Right cardiac atrium (tissue), 5 donors: ENCODE measurements around the gene CDH4. TPM values are rescaled to one million over a fixed set of nuclear protein-coding genes. Genes with fewer than 3 reads are reported as not detected.

Experiments
- ATAC-seq, 2 donors: fragments of 200-7000 bp; cut with Tn5 transposase; one replicate each; pipeline versions ENCODE4 v1.8.0 to v1.9.1; 2020; ENCODE audit warnings: moderate library complexity in 2 of 2, mild to moderate bottlenecking in 1 of 2
- DNase-seq, 3 donors: peaks; one replicate each; pipeline ENCODE4 v3.0.0-alpha.2; 2020
- H3K27ac ChIP-seq: one replicate; pipeline ENCODE4 v1.5.1; 2013; ENCODE audit warnings: mild to moderate bottlenecking, low read length, control low read depth, moderate library complexity
- H3K27me3 ChIP-seq: one replicate; pipeline ENCODE4 v1.6.1; 2013; ENCODE audit not compliant: control insufficient read depth, insufficient read depth
- H3K4me1 ChIP-seq: one replicate; pipeline ENCODE4 v1.6.1; 2013; ENCODE audit warnings: low read length; ENCODE audit not compliant: control insufficient read depth, insufficient read depth
- H3K4me3 ChIP-seq: one replicate; pipeline ENCODE4 v1.5.1; 2013; ENCODE audit warnings: low read length, control low read depth
- H3K9me3 ChIP-seq: one replicate; pipeline ENCODE4 v1.6.1; 2013; ENCODE audit warnings: low read length; ENCODE audit not compliant: control insufficient read depth
- WGBS: extraction: QIAGEN DNeasy Blood & Tissue Kit; methylation state at CpG from one replicate; pipeline ENCODE4 v1.1.7; 2013; 5-methylcytosine and 5-hydroxymethylcytosine counted together
- intact Hi-C, 4 donors: fragments of 100-400 bp; cut with DNase I; formaldehyde crosslinking; loops; one replicate each; pipeline versions ENCODE4 v1.11.0 to v1.14.0; 2022 to 2023
- polyA plus RNA-seq: library from polyadenylated mRNA; stranded (reverse); fragments of 200-250 nt; gene quantifications from one replicate; pipeline ENCODE4 v1.2.3, GENCODE V29; 2013
- total RNA-seq, 4 donors: library from RNA; stranded (reverse); fragmentation: NEBNext Ultra II Directional; extraction: Animal tissue kit (Norgen Biotek cat#: 25700); gene quantifications; one replicate each; pipeline ENCODE4 v1.2.1, GENCODE V29; 2021
- donor health status: healthy with polysubstance abuse.
- donor health status: DM: no; HTN: yes; CAD: no.
- donor health status: DM: no; HTN: no; CAD: no.
- donor health status: DM: no; HTN: yes; CAD: no; lungs with severe emphysema.
- donor health status: DM: yes; HTN: yes; CAD: no.

Gene CDH4
- total and polyA plus RNA-seq, 5 donors = 0.21 to 1.0 (median 0.39) TPM

DNA sequence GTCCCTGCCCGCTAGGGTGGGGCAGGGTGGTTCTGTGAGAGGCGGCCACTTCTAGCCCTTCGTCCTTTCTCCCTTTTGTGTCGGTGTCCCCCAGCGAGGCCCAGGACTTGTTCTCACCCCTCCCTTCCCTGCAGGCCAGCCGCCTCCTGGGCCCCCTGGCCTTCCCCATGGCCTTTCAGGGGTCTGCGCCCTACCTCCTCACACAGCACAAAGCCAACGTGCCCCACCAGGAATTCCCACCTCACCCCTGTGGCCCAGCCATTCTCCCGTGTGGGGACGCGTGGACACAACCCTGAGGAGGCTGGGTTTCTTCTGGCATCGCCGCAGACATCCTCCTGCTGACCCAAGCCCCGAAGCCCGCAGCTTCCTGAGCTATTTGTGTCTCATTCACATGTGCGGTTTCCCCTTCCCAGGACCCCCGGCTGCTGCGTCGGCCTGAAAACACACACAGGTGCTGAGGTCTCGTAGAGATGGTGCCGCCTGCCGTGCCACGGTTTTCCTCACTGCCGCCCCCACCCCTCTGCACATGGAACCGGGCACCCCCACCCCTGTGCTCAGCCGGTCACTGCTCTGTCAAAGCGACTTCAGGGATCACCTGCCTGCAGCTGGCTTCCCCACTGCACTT lies 375.8 kb downstream of the CDH4 start:
- H3K4me1 ChIP-seq = no peaks in the 10 kb centered on the region
- ATAC-seq (no peak), DNase-seq (no peak)
- no peak overlapping the region for H3K27ac ChIP-seq
- H3K4me3 ChIP-seq = no peak overlapping the region
- H3K9me3 ChIP-seq = no peaks in the 10 kb centered on the region
- intact Hi-C loops = no loop called here
- H3K27me3 ChIP-seq = no peaks in the 10 kb centered on the region
- WGBS = 79% methylated on average over 27 of the region's 27 CpGs

DNA sequence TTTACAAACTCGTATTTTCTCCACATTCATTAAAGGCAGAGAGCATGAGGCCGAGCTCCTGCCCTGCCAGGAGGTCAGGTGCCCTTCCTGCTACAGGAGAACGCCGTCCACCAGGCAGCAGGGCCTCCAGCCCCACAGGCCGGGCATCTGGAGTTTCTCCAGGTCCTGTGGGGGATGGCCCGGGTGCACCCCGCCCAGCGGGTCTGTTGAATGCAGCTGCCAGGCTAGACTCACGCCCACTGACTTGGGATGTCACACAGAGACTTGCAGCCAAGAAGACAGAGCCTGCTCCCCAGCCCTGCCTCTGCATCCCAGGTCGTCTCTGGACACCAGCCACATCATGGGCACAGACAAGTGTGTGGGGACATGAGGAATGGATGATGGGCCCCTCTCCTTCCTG lies 376.4 kb downstream of the CDH4 start:
- no peak for ATAC-seq
- DNase-seq = no peak
- Histone ChIP-seq H3K4me3 (no peak overlapping the region), H3K27ac (no peak overlapping the region), H3K4me1 (no peaks in the 10 kb centered on the region), H3K27me3 (no peaks in the 10 kb centered on the region), H3K9me3 (no peaks in the 10 kb centered on the region)
- intact Hi-C loops = no loop called here
- 43% methylated on average over 10 of the region's 10 CpGs for WGBS

DNA sequence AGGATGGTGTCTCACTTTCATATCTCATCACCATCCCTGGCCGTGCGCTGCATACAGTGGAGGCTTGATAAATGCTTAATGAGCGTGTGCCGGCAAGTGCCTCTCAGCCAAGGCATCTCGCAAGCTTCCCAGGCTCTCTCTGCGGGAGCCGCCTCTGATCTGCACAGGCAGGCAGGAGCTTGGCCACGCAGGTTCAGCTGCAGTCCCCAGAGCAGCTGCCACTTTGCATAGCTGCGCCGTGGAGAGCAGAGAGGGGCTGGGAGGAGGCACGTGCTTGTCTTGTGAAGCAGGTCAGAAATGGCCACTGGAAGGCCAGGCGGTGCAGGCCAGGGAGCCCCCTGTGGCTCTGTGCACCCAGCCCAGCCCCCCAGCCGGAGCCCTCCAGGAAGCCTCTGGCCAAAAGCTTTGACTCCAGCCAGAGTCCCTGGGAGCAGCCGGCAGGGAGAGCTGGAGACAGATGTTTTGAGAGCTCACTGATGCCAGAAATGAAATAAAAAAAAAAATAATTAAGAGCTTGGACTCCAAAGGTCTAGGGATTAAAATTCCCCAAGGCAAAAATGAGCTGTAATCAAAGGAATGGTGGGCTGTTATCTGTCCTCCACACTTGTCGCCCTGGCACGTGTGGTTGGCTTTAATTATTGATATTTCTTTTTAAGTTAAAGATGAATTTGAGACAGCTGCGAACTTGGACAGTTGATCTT lies 377.0 kb downstream of the CDH4 start:
- H3K27ac ChIP-seq = no peak overlapping the region
- no peak for DNase-seq
- intact Hi-C loops = no loop called here
- no peaks in the 10 kb centered on the region for H3K4me1 ChIP-seq
- no peak for ATAC-seq
- no peak overlapping the region for H3K4me3 ChIP-seq
- no peaks in the 10 kb centered on the region for H3K27me3 ChIP-seq
- WGBS = 30% methylated on average over 17 of the region's 17 CpGs
- no peaks in the 10 kb centered on the region for H3K9me3 ChIP-seq

DNA sequence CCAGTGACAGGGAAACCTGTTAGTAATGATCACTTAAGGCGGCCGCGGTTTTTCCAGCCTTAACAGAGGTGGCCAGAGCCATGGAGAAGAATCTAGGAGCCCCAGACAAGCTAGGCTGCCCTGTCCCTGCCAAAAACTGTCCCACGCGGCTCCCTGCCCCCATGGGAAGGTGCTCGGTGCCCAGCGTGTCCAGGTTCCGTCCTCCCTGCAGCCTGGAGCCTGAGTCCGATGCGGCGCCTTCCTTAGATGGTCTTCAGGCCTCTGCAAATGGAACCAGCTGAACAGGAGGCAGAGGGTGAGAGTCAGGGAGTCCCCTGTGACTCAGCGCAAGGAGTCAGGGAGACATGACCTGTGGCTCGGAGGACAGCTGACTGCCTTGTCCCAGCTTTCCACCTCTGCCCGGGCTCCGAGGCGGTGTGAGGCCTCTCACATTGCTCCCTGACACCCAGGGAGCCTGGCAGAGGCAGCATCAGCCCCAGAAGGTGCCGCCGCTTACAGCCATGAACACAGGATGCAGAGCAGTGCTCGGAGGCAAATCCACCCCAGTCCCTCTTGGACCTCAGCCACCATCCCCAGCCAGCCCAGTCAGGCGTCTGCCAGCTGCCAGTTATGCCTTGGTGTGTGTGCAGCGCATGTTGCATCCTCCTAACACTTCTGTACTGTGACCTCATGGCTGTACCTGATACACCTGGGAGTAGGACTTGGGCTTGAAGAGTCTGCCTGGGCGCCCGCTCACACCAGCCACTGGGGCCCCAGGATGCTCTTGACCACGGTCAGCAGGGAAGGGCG lies 377.7 kb downstream of the CDH4 start:
- WGBS = 57% methylated on average over 25 of the region's 25 CpGs
- intact Hi-C loops = no loop called here
- H3K9me3 ChIP-seq = no peaks in the 10 kb centered on the region
- H3K4me1 ChIP-seq = no peaks in the 10 kb centered on the region
- DNase-seq = no peak
- H3K4me3 ChIP-seq = no peak overlapping the region
- no peak for ATAC-seq
- H3K27ac ChIP-seq = no peak overlapping the region
- no peaks in the 10 kb centered on the region for H3K27me3 ChIP-seq

DNA sequence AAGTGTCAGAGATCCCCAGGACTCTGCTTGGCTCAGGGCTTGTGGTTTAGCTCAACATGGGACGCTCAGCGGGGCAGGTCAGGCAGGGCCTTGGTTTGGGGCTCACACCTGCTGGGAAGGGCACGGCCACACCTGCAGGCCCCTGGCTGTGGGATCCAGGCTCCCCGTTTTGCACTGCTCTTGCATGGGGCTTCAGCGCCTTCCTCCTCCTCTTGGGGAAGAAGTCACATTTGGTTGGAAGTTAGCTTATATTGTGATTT lies 378.3 kb downstream of the CDH4 start:
- 85% methylated on average over 5 of the region's 5 CpGs for WGBS
- intact Hi-C loops = no loop called here
- no peak overlapping the region for H3K4me3 ChIP-seq
- no peak for ATAC-seq
- no peaks in the 10 kb centered on the region for H3K27me3 ChIP-seq
- H3K27ac ChIP-seq = no peak overlapping the region
- no peak for DNase-seq
- H3K4me1 ChIP-seq = no peaks in the 10 kb centered on the region
- H3K9me3 ChIP-seq = no peaks in the 10 kb centered on the region

DNA sequence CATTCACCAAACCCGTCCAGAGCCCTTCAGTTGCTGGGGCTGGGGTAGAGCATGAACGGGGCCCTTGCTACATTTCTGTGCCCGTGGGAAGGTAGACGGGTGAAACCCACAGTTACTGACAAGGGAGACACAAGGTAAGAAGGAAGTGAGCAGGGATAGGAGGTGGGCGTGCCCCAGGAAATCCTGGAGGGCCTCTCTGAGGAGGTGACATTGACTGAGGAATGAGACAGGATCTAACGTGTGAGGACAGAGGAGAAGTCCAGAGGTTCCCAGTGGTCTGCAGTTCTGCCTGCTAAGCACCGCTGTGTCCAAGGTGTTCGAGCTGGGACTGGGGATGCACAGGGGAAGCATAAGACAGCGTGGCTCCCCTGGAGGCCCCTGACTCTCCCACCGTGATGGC lies 378.8 kb downstream of the CDH4 start:
- Histone ChIP-seq H3K27me3 (no peaks in the 10 kb centered on the region), H3K9me3 (no peaks in the 10 kb centered on the region), H3K4me3 (no peak overlapping the region), H3K27ac (no peak overlapping the region), H3K4me1 (no peaks in the 10 kb centered on the region)
- 81% methylated on average over 10 of the region's 10 CpGs for WGBS
- intact Hi-C loops = no loop called here
- ATAC-seq (no peak), DNase-seq (no peak)

DNA sequence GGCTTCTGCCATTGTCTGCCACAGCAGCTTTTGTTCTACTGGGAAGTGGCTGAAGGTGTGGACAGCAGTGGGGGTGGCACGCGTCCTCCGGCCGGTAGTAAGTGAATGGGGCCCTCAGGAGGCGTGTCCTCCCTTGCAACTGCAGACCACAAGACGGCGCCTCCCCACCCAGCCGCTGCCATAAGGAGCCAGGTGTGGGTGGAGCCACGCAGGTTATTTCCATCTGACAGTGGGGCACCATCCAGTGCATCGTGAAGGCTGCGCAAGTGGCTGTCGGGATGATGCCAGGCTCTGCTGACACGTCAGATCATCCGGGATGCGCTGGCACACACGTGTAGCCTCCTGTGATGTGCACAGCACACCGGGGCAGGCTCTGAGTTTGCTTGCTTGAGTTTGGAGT lies 379.7 kb downstream of the CDH4 start:
- Histone ChIP-seq H3K9me3 (no peaks in the 10 kb centered on the region), H3K4me3 (no peak overlapping the region), H3K27me3 (no peaks in the 10 kb centered on the region), H3K27ac (no peak overlapping the region), H3K4me1 (no peaks in the 10 kb centered on the region)
- no peak for ATAC-seq
- 79% methylated on average over 17 of the region's 17 CpGs for WGBS
- no peak for DNase-seq
- intact Hi-C loops = no loop called here

DNA sequence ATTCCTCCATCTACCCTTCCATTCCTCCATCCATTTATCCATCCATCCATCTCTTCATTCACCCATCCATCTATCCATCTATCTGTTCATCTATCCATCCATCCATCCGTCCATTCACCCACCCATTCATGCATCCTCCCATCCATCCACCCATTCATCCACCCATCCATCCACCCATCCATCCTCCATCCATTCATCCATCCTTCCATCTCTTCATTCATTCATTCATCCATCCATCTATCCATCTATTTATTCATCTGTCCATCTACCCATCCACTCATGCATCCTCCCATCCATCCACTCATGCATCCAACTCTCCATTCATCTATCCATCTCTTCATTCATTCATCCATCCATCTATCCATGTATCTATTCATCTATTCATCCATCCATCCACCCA lies 380.9 kb downstream of the CDH4 start:
- Histone ChIP-seq H3K27ac (no peak overlapping the region), H3K4me3 (no peak overlapping the region), H3K27me3 (no peaks in the 10 kb centered on the region), H3K9me3 (no peaks in the 10 kb centered on the region), H3K4me1 (no peaks in the 10 kb centered on the region)
- DNase-seq (no peak), ATAC-seq (no peak)
- intact Hi-C loops = no loop called here
- 85% methylated on average over 1 of the region's 1 CpG for WGBS

DNA sequence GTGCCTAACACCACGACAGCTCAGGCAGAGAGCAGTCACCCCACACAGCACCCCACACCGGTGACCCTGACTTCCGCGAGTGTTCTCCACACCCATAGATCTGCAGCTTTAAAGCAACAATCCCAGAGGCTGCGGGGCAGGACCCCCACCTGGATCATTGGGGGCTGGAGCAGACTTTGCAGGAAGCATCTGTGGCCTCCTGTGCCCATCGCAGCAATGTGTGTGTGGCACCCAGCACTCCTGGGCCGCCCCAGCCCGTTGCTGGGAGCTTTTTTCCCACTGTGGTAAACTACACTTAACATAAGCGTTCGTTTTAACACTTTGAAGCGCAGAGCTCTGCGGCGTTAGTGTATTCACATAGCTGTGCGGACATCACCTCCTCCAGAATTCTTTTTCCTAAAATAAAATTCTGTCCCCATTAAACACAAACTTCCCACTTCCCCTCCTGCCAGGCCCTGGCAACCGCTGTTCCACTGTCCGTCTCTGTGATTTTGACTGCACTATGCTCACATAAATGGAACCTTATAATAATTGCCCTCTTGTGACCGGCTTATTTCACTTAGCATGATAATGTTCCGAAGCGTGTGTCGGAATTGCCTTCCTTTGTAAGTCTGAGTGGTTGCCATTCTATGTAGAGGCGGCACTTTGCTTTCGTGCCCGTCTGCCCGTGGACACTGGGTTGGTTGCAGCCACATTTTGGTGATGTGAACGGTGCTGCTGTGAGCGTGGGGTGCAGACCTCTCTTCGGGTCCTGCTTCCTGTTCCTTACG lies 382.5 kb downstream of the CDH4 start:
- ATAC-seq (no peak), DNase-seq (no peak)
- 86% methylated on average over 28 of the region's 28 CpGs for WGBS
- Histone ChIP-seq H3K27ac (no peak overlapping the region), H3K9me3 (no peaks in the 10 kb centered on the region), H3K4me3 (no peak overlapping the region), H3K4me1 (no peaks in the 10 kb centered on the region), H3K27me3 (no peaks in the 10 kb centered on the region)
- intact Hi-C loops = no loop called here

DNA sequence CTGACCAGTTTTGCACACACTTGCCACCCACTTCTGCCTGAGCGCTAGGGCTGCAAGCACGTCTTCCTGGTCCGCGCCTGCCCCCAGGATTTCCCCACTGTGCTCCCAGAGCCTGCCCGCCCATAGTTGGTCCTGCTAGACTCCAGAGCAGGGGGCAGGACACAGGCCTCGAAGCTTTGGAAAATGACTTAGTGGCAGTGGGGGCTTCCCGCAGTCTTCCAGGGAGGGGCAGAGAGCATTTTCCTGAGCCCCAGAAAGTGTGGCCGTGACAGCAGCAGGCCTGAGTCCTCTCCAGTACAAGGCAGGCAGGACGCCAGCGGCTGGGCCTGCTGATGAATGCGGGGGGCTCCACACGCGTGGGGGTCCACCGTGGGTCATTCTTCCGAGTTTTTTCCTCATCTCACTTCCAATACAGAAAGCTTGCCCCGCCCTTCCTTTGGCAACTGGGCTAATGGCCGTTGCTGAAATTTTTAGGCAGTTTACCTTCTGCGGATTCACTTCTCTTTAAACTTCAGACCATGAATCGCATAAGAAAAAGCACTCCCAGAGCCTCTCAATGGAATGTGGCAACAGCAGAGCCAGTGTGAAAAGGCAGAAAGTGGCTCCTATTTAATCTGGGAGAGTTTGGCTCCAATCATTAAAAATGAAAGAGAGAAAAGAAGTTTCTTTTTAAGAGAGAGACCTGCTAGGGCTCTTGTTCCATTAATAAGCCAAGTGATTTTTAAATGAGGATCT lies 383.8 kb downstream of the CDH4 start:
- ATAC-seq (no peak), DNase-seq (no peak)
- intact Hi-C loops = no loop called here
- 75% methylated on average over 19 of the region's 19 CpGs for WGBS
- Histone ChIP-seq H3K9me3 (no peaks in the 10 kb centered on the region), H3K4me3 (no peak overlapping the region), H3K27ac (no peak overlapping the region), H3K27me3 (no peaks in the 10 kb centered on the region), H3K4me1 (no peaks in the 10 kb centered on the region)
